HFFc6 (cell line): ENCODE measurements around the gene FBXW11. TPM values are rescaled to one million over a fixed set of nuclear protein-coding genes. Genes with fewer than 3 reads are reported as not detected.
"Not testable (repeated sequence)": the region's sequence is repeated elsewhere in the genome, so short reads cannot be mapped to it uniquely, and the experiment has no call there.

Experiments used
- DNase-seq: peaks from one replicate; pipeline ENCODE4 v3.0.0-alpha.2; 2018
- H3K27ac Mint-ChIP-seq: 2 replicates; pipeline ENCODE4 v1.8.0; 2020; ENCODE audit warnings: mild to moderate bottlenecking, mixed read lengths
- H3K27me3 Mint-ChIP-seq: 2 replicates; pipeline ENCODE4 v1.8.0; 2021; ENCODE audit warnings: mild to moderate bottlenecking, moderate library complexity, mixed read lengths; ENCODE audit not compliant: insufficient read depth
- H3K36me3 Mint-ChIP-seq: 2 replicates; pipeline ENCODE4 v1.8.0; 2021; ENCODE audit warnings: low read depth, mixed read lengths
- H3K4me1 Mint-ChIP-seq: 2 replicates; pipeline ENCODE4 v1.8.0; 2020; ENCODE audit warnings: low read depth, mixed read lengths
- H3K4me3 Mint-ChIP-seq: 2 replicates; pipeline ENCODE4 v1.8.0; 2020; ENCODE audit warnings: mild to moderate bottlenecking, moderate library complexity, mixed read lengths
- H3K9me3 Mint-ChIP-seq: 2 replicates; pipeline ENCODE4 v1.8.0; 2020; ENCODE audit warnings: mild to moderate bottlenecking, mixed read lengths
- CTCF ChIP-seq: fragments of 200-600 bp; sonication (generic); IDR thresholded peaks from 2 replicates; pipeline ENCODE4 v1.5.0; 2021; ENCODE audit warnings: antibody characterized with exemption, mild to moderate bottlenecking
- total RNA-seq, 6 experiments: library from RNA; stranded (reverse); fragmentation: NEBNext Ultra II Directional; extraction: Animal tissue kit (Norgen Biotek cat#: 25700); gene quantifications; 2 replicates in 1 of 6; 3 replicates in 5 of 6; pipeline ENCODE4 v1.2.3, GENCODE V29; 2021

Gene FBXW11
- total RNA-seq, 6 experiments from 2014 or later, result 54.5 to 60.5 (median 58.5) TPM

- no peak for DNase-seq
- Mint-ChIP-seq H3K36me3 (no peaks in the 10 kb centered on the region), H3K27ac (no peak overlapping the region), H3K4me3 (no peak overlapping the region), H3K27me3 (peaks cover 7% of the 10 kb centered on the region), H3K9me3 (no peaks in the 10 kb centered on the region), H3K4me1 (peaks cover 8% of the 10 kb centered on the region)
- TF ChIP-seq CTCF, result no peak
Observed at GRCh38 chr5:172038167-172038566, 31.7 kb upstream of the FBXW11 start.

- TF ChIP-seq CTCF, result no peak
- H3K27ac Mint-ChIP-seq, result no peak overlapping the region
- peaks cover 18% of the 10 kb centered on the region for H3K36me3 Mint-ChIP-seq
- no peak for DNase-seq
- H3K4me1 Mint-ChIP-seq, result peaks cover 6% of the 10 kb centered on the region
- H3K4me3 Mint-ChIP-seq, result no peak overlapping the region
- peaks cover 19% of the 10 kb centered on the region for H3K9me3 Mint-ChIP-seq
- H3K27me3 Mint-ChIP-seq, result peaks cover 12% of the 10 kb centered on the region
Observed at GRCh38 chr5:172035049-172035448, 28.6 kb upstream of the FBXW11 start.

- TF ChIP-seq CTCF, result no peak
- Mint-ChIP-seq H3K27me3 (peaks cover 9% of the 10 kb centered on the region; the same call in 1 of the 2 replicates), H3K9me3 (peaks cover 19% of the 10 kb centered on the region), H3K4me3 (no peak overlapping the region), H3K36me3 (peaks cover 18% of the 10 kb centered on the region), H3K27ac (no peak overlapping the region), H3K4me1 (no peaks in the 10 kb centered on the region; the same call in 1 of the 2 replicates)
- DNase-seq, result no peak
Observed at GRCh38 chr5:172031894-172032461, 25.5 kb upstream of the FBXW11 start.

GRCh38 chr5:172029876-172030275, 23.4 kb upstream of the FBXW11 start:
- Mint-ChIP-seq H3K36me3 (peaks cover 18% of the 10 kb centered on the region), H3K4me1 (no peaks in the 10 kb centered on the region; the same call in 1 of the 2 replicates), H3K27me3 (peaks cover 9% of the 10 kb centered on the region; the same call in 1 of the 2 replicates), H3K27ac (no peak overlapping the region), H3K4me3 (no peak overlapping the region), H3K9me3 (peaks cover 19% of the 10 kb centered on the region)
- no peak for DNase-seq
- no peak for TF ChIP-seq CTCF

- Mint-ChIP-seq H3K4me1 (no peaks in the 10 kb centered on the region; the same call in 1 of the 2 replicates), H3K27ac (no peak overlapping the region), H3K9me3 (peaks cover 19% of the 10 kb centered on the region), H3K27me3 (peaks cover 4% of the 10 kb centered on the region; the same call in 1 of the 2 replicates), H3K36me3 (peaks cover 18% of the 10 kb centered on the region), H3K4me3 (no peak overlapping the region)
- TF ChIP-seq CTCF, result no peak
- DNase-seq, result no peak
Observed at GRCh38 chr5:172028167-172028566, 21.7 kb upstream of the FBXW11 start.

- H3K4me3 Mint-ChIP-seq, H3K27ac Mint-ChIP-seq, H3K36me3 Mint-ChIP-seq, H3K4me1 Mint-ChIP-seq, H3K27me3 Mint-ChIP-seq, H3K9me3 Mint-ChIP-seq: not testable (repeated sequence)
- peak; percentile 10 for DNase-seq
Observed at GRCh38 chr5:172020110-172020786, 13.8 kb upstream of the FBXW11 start.
